ENCODE data around the gene CAPZB.

Gene CAPZB

DNA sequence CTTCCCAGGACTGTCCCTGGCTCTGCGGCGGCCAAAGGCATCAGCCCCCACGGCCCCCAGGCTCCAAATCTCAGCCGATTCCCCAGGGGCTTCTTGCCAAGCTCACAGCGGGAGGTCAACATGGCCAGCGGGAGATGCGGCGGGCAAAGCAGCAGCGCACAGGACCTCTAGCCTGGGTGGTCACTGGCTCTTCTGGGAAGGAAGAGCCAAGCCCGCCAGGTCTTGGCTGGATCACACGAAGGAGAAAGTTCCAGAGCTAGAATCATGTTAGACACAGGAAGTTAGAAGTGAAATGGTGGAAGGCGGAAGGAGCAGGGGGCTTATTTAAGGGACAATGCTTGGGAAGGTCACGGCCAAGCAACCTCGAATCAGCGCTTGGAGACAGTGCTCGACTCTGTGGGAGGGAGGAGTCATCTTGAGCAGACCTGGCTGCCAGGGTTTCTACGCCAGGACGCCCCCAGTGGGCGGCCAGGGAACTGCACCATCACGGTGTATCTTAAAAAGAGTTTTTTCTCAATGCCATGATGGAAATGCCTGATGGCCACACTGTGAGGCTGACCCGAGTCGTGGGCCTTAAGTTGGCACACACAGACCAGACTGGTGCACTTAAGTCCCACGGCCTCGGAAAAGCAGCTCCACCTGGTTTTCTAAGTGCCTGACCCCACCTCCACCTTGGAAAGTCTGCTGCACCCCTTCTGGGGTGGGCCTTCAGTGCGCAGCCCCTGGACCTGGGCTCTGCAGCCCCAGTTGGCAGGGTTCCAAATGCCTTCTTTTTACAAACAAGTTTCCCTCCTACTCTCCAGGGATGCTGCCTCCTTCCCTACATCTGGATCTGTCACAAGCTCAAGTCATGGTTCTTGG lies 143.9 kb downstream of the CAPZB start:
- TF ChIP-seq, protein P1, sequence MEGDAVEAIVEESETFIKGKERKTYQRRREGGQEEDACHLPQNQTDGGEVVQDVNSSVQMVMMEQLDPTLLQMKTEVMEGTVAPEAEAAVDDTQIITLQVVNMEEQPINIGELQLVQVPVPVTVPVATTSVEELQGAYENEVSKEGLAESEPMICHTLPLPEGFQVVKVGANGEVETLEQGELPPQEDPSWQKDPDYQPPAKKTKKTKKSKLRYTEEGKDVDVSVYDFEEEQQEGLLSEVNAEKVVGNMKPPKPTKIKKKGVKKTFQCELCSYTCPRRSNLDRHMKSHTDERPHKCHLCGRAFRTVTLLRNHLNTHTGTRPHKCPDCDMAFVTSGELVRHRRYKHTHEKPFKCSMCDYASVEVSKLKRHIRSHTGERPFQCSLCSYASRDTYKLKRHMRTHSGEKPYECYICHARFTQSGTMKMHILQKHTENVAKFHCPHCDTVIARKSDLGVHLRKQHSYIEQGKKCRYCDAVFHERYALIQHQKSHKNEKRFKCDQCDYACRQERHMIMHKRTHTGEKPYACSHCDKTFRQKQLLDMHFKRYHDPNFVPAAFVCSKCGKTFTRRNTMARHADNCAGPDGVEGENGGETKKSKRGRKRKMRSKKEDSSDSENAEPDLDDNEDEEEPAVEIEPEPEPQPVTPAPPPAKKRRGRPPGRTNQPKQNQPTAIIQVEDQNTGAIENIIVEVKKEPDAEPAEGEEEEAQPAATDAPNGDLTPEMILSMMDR (IDR thresholded peaks at IDR 0.05; ENCODE audit: low read depth, low read length, missing control alignments): peak; percentile 95
- H3K4me3 ChIP-seq (ENCODE audit: low read depth, low read length): no peak overlapping the region
- in situ Hi-C loops (cut with HindIII; ENCODE audit: low sequenced_read_pairs): loop anchor here (5.0 kb wide), 1 partner anchor 36 kb away; no protein-coding TSS in a partner anchor
- DNase-seq (ENCODE audit: low read depth): peak; percentile 33

GRCh38 chr1:19340387-19340937 lies 144.9 kb downstream of the CAPZB start:
- TF ChIP-seq, protein P1 (IDR thresholded peaks at IDR 0.05; ENCODE audit: low read depth, low read length, missing control alignments): no peak
- H3K4me3 ChIP-seq (ENCODE audit: low read depth, low read length): no peak overlapping the region
- in situ Hi-C loops (cut with HindIII; ENCODE audit: low sequenced_read_pairs): loop anchor here (5.0 kb wide), 1 partner anchor 37 kb away; no protein-coding TSS in a partner anchor
- no peak for DNase-seq (ENCODE audit: low read depth)

DNA sequence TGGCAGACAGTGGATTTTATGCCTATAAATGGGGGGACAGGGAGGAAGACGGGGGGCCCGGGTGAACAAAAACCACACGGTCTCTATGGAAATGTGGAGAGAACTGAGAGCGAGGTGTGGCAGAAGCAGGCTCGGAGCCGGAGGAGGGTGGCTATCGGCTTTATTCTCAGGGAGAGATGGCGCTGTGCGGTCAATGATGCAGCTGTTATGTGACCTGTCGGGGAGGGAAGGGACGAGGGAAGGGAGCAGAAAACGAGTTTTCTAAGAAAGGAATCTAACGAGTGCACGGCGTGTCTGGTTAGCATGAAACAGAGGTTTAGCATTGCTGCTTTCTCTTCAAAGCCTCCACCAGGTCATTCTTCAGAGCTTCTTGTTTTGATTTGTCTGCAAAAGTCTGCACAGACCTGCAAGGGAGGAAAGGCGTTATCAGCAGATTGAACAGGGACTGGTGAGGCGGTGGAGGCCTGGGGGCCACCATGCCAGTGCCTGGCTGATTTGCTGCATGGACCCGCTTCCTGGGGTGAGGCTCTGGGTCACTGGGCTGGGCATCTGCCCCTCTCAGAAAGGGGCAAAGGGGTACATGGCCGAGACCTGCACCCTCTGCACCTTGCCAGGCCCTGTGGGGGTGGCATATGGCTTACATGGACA lies 146.0 kb downstream of the CAPZB start:
- no peak overlapping the region for H3K4me3 ChIP-seq (ENCODE audit: low read depth, low read length)
- no peak for DNase-seq (ENCODE audit: low read depth)
- in situ Hi-C loops (cut with HindIII; ENCODE audit: low sequenced_read_pairs): no loop called here
- TF ChIP-seq, protein P1 (IDR thresholded peaks at IDR 0.05; ENCODE audit: low read depth, low read length, missing control alignments): no peak

GRCh38 chr1:19338323-19338762 lies 147.0 kb downstream of the CAPZB start:
- in situ Hi-C loops (cut with HindIII; ENCODE audit: low sequenced_read_pairs): no loop called here
- no peak overlapping the region for H3K4me3 ChIP-seq (ENCODE audit: low read depth, low read length)
- no peak for DNase-seq (ENCODE audit: low read depth)
- TF ChIP-seq, protein P1 (IDR thresholded peaks at IDR 0.05; ENCODE audit: low read depth, low read length, missing control alignments): peak; percentile 47

- H3K4me3 ChIP-seq (ENCODE audit: low read depth, low read length): no peak overlapping the region
- DNase-seq (ENCODE audit: low read depth): no peak
- in situ Hi-C loops (cut with HindIII; ENCODE audit: low sequenced_read_pairs): no loop called here
- TF ChIP-seq, protein P1 (IDR thresholded peaks at IDR 0.05; ENCODE audit: low read depth, low read length, missing control alignments): no peak
Observed at GRCh38 chr1:19337289-19337688, 148.1 kb downstream of the CAPZB start.

DNA sequence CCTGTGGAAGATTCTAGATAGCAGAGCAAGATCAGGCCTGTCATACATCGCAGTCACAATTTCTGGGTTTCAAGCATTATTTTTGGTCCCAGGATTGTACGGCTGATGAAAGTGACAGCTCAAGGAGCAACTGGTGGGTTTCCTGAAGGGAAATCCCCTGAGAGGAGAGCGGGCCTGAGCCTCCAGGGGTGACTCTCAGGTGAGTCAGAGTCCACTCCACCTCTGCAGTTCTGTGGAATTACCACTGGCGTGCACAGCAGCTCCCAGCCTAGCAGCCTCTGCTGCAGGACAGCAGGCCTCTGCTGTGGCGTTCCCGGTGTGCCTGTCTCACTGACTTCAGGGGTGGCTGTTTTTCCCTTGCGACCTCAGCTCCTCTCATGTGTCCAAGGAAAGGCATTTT lies 148.8 kb downstream of the CAPZB start:
- TF ChIP-seq, protein P1 (IDR thresholded peaks at IDR 0.05; ENCODE audit: low read depth, low read length, missing control alignments): no peak
- H3K4me3 ChIP-seq (ENCODE audit: low read depth, low read length): no peak overlapping the region
- no peak for DNase-seq (ENCODE audit: low read depth)
- in situ Hi-C loops (cut with HindIII; ENCODE audit: low sequenced_read_pairs): no loop called here

Measured in astrocyte of the cerebellum (primary cell).